Stimulated activated CD8-positive, alpha-beta memory T cell treated with anti-CD3 and anti-CD28 coated beads, Interleukin-15, amount 100 ng/mL, for 24 hours (primary cell): ENCODE results near the gene ETS1.

Experiments used
- DNase-seq: peaks from one replicate; pipeline ENCODE4 v3.0.0-alpha.2; 2020; ENCODE audit warnings: low read depth

ETS1 gene, protein sequence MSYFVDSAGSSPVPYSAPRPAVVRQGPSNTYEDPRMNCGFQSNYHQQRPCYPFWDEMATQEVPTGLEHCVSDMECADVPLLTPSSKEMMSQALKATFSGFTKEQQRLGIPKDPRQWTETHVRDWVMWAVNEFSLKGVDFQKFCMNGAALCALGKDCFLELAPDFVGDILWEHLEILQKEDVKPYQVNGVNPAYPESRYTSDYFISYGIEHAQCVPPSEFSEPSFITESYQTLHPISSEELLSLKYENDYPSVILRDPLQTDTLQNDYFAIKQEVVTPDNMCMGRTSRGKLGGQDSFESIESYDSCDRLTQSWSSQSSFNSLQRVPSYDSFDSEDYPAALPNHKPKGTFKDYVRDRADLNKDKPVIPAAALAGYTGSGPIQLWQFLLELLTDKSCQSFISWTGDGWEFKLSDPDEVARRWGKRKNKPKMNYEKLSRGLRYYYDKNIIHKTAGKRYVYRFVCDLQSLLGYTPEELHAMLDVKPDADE

DNA sequence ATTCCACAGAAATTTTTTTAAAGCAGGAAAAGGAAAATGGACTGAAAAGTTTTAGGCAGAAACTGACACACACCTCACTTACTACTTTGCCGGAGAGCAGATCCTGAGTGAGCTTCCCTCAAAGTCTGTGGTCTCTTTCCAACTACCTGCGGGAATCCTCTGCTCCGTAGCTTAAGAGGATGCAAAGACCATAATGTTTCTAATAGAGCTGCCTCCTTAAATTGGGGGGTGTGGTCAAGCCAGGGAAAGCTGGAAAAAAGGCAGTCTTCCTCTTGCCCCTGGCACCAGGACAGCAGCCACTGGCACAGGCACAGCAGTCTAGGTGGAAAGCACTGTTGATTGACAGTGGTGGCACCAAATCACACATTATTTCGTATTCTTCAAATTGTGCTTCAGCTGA is at the start of gene ETS1:
Gene ETS1, minus strand, starts transcription at position 144 of the 400 bp plus-strand sequence. CDS start 14,428 bp downstream, outside the sequence.
- DNase-seq = no peak

DNA sequence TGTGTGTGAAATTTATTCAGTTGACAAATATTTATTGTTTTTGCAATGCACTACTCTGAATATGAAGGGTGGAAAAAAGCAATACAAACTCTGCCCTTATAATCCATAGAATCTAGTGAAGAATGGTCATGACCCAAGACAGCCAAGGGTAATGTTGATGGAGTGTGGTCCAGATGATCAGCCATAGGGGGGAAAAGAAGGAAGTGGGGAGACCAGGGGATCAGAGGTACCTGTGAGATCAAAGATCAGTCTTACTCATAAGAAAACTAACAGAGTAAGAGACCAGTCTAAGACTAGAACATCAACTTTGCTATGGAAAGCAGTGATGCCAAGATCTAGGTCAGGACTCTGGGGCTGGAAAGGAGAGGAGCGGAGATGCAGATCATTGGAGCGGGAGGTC is 47.0 kb upstream of the ETS1 start:
- DNase-seq = no peak

DNA sequence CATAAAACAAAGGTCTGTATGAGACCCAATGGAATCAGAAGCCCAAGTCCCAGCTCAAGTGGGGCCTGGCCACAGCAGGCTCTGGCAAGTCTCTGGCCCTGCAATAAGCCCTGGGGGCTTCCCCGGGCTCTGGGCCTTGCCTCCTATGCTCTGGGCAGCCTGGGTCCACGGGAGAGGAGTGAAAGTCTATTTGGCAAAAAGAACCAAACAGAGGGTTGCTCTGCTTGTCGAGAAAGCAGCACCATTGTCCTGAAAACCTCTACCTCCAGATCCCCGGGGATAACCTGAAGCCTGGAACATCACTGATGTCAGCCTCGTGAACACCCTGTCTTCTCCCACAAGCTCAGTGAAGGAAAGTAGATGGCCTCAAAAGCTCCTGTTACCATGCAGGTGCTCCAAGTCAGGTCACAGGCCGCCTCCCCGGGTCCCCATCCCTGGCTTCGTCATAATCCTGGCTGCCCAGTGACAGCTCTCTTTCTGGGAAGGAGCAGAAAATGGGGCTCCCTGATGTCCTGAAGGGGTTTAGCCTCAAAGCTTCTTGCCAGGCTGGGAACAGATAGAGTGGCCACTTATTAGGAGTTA is 46.1 kb upstream of the ETS1 start:
- DNase-seq = no peak

DNA sequence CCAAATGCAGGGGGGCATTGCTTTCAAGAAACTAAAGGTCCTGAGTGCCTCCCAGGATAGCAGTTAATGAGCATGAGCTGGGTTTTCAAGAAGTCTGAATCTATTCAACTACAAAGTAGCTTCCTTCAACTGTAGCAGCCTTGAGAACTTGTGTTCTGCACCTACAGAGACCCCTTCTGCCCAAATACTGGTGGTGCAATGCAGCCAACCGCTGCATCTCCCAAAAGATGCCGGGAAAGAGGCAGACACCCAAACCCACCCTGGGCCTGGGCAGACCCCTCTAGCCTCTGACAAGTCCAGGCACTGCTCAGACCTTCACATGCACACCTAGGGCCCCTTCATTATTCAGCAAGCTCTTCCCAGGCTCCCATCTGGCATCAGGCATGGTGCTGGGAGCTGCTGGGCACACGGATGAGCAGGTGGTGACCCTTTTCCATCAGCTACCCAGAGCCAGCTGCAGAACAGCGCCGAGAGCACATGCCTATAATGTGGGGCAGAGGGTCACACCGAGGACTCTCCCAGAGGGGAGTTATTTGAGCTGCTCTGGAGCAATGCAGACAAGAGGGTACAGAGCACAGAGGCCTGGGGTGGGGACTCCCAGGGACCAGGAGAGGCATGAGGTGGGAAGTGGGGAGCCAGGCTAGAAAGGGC is 44.9 kb upstream of the ETS1 start:
- no peak for DNase-seq

DNA sequence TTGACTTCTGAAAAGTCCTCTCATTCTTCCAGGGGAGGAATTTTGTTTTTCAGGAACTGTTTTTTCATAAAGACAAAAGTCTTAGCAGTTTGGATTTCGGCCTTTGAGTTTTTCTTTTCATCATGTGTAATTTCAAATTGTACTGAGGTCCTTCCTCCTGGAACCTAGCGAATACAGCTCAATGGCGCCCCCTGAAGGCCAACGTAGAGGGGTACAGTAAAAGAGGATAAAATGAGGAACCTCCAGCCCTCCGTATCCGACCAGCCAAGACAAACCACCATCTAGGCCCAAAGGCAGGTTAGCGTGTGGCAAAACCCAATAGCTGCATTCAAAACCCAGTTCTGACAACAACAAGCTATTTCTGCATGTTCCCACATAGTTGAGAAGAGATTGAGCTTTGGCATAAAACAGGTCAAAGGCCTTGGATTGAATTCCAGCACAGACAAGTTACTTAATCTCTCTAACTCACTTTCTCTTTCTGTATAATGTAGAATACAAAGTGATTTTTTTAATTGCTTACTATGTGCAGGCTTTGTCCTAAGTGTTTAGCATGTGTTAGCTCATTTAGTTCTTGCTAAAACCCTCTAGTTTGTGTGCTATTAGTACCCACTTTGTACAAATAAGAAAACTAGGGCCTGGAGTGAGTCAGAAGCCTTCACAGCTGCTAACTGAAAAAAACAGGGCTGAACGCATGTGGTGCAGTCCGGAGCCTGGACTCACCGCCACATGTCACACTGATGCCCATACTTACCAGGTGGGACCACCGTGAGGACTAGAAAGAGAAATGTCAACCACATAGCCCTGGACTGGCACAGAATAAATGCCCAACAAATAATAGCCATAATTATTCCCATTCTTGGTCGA is 43.2 kb upstream of the ETS1 start:
- DNase-seq = peak; percentile 85

DNA sequence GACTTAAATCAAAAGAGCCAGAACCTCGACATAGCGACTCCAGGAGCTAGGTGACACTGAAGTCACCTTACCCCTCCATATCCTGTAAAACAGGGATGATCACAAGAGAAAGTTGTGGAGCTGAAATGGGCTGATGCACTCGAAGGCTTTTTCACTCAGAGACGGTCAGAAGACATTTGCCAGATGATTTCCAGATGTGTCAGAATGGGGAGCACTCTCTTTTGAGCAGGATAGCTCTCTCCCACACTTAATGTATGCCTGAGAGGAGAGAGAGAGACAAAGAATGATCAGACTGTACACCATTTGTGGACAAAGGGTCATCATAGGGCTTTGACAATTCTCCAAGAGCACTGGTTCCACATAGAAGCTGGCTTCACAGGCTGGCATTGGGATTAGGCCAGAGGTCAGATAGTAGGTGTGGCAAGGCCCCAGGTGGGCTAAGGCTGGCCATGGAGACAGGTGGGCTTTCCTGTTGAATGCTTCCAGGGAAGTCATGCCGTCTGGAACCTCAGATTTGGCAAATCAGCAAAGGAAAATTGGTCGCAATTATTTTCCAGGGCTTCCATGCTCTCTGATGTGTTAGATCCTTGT is 42.3 kb upstream of the ETS1 start:
- no peak for DNase-seq

DNA sequence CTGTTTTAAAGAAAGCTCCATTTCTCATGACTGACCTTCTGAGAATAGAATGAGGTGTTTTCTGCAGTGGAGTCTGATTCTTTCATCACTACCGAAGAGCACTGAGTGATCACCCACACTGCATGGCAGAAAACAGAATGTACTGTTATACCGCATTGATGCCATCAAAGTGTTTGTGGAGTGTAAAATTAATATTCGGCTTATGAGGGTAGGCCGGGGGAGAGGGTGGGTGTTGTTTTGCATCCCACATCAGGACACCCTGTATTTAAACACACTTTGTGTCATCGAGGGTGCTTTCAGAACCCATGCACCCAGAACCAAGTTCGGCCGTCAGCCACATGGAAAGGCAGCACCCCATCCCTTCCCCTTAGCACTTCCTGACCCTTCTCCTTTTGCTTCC is 41.3 kb upstream of the ETS1 start:
- no peak for DNase-seq

DNA sequence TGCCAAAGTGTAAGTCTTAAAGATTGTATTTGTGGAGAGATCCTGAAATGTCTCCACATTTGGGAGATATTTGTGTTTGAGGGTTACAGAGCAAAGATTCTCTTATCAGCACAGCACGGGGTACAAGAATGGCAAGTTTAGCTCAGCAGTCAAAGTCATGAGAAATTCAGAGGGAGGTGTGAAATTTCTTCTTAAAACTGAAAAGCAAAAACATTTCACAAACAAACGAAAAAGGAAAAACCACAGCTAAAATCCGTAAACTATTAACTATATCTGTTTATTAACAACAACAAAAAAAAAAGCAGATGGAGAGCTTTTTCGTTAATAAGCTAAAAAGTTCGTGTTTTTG is 40.9 kb upstream of the ETS1 start:
- DNase-seq = no peak

DNA sequence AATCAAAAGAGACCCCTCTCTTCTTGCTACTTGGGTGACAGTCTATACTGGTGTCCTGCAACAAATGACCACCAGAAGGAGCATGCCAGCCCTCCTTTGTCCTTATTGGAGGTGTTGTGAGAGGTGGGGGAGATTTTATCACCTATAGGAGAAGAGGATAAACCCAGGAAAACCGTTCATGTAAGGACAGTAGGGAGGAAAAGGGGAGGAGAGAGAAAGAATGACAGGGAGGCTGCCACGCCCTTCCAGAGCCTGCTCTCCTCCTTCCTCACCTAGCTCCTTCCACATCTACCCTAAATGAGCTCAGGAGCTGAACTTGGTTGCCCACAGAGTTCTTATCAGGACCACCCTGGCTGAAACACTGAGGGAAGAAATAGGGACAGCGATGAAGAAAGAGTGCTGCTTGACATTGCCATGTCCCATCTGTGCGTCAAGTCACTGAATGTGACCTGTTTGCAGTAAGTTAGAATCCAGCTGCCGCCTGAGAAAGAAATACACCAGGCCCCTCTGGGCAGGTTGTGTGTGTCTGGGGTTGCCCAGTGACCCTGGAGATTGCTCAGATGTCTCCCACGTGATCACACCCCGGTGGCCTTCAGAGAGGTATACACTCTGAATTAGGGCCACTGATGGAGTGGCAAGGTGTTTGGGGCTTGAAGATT is 40.4 kb upstream of the ETS1 start:
- DNase-seq = no peak

DNA sequence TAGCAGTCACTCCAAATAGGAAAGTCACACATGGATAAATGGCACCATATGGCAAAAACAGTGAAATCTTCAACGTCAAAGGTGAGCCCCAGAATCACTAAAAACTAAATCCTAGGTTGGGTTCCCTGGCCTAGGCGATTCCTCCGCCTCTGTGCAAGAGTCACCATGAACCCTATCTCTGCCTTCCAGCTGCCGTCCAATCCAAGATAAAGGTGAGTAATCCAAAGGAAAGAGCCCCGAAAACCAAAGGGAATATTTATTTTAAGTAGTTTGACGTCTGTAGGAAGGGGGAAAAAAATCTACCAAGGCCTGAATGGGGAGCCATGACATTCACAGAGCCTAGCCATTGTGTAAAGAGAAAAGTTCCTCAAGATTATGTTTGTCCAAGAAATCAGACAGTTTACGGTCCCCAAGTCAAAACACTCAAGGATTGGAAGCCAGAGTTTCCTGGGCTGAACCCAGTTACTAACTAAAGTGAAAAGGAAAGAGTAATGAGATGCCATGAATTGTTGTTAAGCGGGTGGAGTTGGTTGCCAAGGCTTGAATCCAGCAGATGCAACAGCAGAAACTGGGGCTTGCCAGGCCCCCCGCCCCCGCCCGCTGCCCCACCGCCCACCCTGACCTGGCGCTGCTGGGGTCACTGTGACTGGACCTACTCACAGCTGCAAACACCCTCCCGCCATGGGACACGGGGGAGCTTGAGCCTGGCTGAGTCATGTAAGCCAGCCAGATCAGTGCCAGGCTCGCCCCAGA is 39.7 kb upstream of the ETS1 start:
- no peak for DNase-seq

DNA sequence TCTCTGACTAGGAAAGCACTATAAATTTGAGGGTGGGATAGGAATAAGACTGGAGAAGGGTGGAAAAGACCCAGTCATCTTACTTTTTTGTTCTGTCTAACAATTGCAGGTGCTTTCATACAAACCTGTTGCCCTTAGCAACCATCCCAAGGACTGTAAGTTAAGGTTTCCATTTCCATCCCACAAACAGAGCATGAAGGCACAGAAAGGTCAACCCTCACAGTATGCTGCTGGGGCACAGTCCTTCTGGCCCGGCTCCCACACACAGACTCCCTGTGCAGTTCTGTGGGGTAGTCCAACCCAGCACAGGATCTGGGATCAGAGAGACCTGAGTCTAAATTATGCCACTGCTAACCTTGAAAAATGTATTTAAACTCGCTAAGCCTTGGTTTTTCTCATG is 38.4 kb upstream of the ETS1 start:
- DNase-seq = no peak

DNA sequence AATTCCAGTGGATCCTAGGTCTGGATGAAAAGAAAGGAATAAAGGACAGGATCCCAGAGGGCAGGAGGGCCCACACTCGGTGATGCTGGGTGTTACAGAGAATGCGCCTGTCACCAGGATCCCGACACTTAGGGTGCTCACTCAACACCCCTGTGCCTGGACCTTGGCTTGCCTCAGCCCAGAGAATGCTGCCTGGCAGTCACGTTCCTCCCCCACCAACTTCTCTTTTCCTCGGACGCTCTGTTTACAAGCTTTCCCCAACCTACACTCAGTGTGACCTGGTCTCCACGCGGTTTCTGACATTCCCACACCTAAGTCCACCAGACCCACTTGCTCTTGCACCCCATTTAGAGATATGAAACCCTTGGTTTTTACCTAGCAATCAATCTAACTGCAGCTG is 38.0 kb upstream of the ETS1 start:
- no peak for DNase-seq

DNA sequence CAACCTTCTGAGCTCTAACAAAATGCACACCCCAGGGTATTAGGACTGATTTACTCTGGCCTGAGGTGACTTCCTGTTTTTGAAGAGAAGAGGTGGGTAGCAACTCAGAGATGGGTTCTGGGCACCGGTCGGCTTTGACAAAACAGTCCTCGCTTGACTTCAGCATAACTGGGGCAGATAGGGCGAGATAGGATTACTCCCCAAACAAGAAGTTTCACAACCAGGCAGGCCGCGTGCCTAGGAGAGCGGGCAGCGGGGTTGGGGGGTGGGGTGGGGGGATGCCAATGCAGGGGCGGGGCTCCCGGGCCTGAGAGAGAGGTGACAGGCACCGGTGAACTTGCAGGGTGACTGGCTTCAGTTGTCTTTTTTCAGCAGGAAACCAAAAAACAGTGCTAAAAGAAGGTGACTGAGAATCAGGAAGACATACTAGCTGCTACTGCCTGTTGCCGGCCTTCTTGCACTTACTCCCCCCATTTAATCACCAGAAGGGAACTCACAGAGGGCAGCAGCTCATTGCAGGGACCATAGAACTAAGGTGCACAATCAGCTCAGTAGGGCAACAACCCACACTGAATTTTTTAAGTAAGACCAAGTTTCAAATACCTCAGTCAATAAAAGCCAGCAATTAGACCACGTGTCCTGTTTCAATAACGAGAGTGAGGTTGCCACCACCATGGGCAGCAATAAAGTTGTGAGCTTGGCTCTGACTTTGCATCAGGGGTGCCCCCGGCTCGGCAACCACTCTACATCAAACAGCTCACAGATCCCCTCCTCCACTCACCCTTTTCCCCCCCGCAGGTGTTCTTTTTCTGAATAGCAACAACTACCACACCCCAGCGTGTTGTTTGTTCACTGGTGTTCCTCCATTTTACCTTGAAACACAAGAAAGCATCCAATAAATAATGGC is 37.2 kb upstream of the ETS1 start:
- no peak for DNase-seq

DNA sequence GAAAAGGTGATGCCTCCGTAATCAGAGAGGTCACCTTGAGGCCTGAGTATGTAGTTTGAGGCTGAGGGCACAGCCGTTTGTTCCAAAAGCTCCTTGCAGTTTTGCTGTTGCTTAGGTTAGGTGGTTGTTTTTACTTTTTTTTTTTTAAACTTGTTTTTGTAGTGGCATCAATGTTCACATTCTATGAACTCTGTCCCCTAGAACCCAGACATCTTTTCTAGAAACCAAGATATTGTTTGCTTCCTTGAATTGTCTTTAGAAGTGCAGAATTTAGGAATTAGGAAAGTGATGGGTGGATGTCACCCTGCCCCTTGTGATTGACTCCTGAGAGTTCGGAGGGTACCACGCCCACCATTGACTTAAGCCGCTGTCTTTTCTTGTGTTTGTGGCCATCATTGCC is 35.7 kb upstream of the ETS1 start:
- no peak for DNase-seq

DNA sequence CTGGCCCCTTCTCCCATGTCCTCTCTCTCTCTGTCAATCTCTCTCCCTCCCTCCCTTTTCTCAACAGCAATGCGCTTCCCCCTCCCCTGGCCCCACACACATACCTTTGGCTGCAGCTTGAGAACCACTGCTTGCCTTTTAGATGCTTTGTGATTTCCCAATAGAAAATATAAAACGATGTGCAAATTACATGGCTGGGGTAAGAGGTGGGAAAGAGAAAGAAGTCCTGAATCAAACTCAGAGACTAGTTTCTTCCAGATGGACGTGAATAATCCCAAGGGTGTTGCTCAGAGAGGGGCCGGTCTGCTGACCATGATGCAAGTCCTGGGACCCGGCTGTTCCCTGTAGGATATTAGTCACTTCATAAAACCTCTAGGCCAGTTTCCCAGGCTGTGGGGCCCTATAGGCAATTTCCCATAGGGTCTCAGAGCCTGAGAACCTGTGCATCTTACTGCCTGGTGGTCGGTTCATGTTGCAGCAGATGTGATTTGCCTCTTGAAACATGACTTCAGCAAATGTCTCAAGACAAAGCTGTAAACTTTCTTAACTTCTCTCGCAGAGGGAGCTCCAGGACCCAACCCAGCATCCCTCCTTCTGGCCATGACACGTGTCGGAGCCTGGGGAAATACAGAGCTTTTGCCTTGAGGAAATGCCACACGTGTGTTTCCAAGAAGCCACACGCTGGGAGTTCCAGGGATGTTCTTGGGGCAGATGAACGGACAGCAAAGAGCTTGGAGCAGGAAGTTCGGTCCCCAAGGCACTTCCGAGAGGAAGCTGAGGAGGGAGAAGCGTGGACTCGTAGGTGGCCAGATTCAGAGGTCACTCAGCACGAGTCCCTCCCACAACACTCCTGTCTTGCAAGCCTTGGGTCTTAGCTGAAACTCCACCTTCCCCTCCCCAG is 34.5 kb upstream of the ETS1 start:
- no peak for DNase-seq

DNA sequence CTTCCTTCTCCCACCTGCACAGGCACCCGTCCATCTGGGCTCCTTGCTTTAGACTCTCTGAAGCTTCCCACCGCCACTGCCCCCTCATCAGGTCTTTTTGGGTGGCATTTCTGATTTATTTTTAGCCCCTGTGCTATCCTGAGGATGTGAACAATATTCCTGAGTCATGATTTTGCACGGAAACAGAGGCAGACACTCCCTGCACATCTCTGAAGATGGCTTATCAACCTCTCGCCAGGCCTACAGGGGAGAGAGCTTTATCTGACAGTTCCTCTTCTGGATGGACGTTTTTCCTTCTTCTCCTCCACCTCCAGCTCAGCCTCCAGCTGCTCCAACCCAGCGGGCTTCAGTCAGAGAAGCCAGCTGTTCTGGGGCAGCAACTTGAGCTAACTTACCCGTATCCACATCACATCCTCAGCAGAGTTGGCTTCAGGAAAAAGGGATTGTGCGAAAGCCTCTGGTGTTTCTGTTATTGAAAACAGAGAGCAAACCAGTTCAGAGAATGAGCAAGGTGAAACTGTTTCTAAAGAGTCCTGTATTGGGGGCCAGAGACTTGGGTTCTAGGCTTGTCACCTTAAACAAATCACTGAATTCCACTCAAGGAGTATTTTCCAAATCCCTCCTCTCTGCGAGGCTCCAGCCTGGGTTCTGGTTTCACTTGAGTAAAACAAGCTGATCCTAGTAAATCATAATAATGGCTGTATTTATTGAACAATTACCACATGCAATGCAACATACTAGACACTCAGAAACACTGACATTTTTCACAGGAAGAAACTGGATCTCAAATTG is 33.1 kb upstream of the ETS1 start:
- no peak for DNase-seq

DNA sequence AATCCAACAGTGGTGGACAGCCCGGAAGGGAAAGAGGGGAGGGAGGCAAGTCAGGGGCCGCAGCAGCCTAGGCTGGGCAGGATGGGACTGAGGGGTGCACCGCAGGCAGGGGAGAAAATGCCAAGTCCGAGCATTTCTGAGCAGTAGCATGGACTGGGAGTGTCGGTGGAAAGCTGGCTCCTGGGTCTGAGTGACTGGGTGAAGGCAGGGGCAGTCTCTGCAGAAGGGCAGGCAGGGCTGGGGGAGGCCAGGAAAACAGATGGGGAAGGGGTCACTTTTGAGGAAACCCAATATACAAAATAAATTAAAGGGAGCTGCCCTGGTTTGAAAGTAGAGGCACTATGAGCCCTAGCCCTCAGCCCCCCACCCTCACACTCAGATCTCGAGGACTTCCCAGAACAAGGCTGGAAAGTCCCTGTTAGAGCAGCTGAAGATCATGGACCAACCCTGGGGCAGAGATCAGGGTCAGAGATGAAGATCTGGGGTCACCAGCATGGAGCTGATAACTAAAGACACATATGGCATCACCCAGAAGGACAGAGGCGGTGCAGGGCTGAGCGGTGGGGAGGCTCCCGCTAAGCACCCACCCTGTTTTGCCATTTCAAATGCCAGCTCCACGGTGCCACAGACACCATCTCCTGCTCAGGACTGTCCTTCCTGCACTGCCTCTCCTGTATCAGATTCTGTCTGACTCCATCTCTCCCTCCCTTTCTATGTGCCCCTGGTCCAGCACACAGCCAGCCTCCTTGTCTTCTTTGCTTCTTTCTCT is 32.4 kb upstream of the ETS1 start:
- no peak for DNase-seq
